Measurements from ENCODE around the gene FOLR2. TPM values are rescaled to one million over a fixed set of nuclear protein-coding genes. Genes with fewer than 3 reads are reported as not detected.
"Not testable (repeated sequence)": the region's sequence is repeated elsewhere in the genome, so short reads cannot be mapped to it uniquely, and the experiment has no call there.

FOLR2 gene
- total RNA-seq, 1 donor from 2014 or later: not detected

DNA sequence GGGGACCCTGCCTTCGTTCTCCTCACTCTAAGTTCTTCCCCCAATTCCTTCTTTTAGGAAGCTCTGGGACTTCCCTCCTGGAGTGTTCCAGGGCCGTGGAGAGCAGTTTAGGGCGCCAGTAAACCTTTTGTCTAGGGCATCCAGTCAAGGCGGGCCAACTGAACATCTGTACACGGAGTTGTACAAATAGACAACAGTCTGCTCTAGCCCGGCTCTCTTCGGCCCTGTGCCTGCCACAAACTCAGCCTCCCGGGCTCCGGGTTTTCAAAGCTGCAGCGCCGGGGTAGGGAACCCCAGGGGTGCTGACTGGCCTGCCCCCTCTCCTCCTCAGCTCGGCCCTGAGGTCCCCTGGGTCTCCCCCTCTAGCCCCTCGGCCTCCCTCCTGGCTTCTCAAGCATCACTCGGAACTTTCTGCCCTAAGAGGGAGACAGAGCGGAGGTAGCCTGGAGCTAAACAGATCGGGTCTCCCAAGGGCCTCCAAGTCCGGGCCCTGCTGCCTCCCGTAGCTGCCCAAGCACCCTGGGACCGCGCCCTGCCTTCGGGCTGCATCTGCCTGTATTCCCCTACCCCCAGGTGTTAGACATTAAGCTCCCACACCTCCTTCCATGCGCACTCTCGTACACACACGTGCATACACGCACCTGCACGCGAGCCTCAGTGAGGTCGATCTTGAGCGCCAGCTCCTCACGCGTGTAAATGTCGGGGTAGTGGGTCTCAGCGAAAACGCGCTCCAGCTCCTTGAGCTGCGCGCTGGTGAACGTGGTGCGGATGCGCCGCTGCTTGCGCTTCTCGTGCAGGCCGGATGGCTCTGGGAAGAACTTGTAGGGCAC lies 24.1 kb downstream of the FOLR2 start:
- intact Hi-C loops (cut with micrococcal nuclease): loop anchor here (2.0 kb wide), 1 partner anchor 58 kb away; no protein-coding TSS in a partner anchor

DNA sequence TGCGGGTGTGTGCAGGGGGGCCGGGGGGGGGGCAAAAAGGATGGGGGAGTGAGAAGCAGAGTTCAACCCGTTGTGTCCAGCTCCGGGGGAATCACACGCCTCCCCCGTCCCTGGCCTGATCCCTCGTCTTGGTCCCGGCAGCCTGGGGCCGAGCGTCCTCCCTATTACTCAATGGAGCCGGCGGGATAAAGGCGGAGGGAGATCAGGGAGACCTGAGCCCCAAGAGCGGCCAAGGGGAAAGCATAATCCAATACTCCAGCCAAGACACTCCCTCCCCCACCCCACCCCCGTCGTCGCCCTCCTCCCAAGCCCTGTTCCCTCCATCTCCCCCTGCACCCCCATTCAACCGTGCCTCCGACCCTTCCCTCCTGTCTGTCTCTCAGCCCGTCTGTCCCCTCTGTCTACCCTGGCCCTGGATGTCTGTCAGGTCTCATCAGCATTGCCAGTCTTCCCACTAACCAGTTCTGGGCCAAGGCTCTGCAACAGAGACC lies 24.7 kb downstream of the FOLR2 start:
- intact Hi-C loops (cut with micrococcal nuclease): loop anchor here (2.0 kb wide), 1 partner anchor 59 kb away; no protein-coding TSS in a partner anchor

GRCh38 chr11:72242141-72242540 lies 25.5 kb downstream of the FOLR2 start:
- intact Hi-C loops (cut with micrococcal nuclease): no loop called here

- intact Hi-C loops (cut with micrococcal nuclease): no loop called here
Observed at GRCh38 chr11:72243173-72244059, 26.8 kb downstream of the FOLR2 start.

- intact Hi-C loops (cut with micrococcal nuclease): no loop called here
Observed at GRCh38 chr11:72244060-72244360, 27.4 kb downstream of the FOLR2 start, which contains the start of gene PHOX2A. Gene PHOX2A (minus strand): TSS chr11:72244176. CDS start chr11:72244004, 172 bp downstream.

- intact Hi-C loops (cut with micrococcal nuclease): no loop called here
Observed at GRCh38 chr11:72244361-72245262, 28.0 kb downstream of the FOLR2 start.

DNA sequence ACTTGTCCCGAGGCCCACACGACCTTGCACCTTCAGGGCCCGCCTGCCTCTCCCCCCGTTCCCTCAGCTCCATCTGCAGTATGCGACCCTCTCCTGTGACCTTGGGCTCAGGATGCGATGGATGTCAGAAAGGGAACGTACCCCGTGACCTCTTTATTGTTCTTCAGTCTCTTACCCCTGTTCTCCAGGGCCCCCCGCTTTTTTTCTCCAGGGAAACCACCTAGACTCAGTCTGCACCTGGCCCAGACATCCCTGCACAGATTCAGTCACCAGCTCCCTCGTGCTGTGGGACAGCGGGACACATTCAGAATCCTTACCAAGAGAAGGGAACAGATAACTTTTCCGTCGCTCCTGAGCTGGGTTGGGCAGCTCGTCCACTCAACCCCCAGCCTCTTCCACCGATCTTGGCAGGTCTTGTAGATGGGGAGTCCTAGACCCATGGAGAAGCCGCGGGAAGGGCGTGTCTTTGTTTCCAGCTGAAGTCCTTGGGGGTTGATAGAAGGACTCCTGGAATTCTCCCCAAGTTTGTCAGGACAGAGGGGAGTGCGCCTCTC lies 28.7 kb downstream of the FOLR2 start:
- intact Hi-C loops (cut with micrococcal nuclease): no loop called here

GRCh38 chr11:72247584-72247983 lies 31.0 kb downstream of the FOLR2 start:
- intact Hi-C loops (cut with micrococcal nuclease): no loop called here

DNA sequence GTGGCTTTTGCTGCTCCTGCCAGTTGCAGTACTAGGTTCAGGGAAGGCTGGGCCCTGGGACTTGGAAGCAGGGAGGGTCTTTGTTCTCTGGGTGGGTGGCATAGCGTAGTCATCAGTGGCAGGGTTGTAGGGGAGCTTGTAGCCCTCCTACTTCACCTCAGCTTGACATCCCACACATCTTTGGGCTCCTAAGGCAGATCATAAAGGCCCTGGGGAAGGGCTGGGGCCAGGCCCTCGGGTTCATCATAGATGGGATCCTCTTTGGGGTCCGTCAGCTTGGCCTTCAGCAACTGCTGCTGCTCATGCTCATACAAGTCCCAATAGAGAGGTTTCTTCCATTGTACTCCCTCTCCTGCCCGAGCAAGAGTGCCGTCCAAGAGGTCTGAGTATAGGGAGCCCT lies 33.4 kb downstream of the FOLR2 start:
- intact Hi-C loops (cut with micrococcal nuclease): no loop called here

DNA sequence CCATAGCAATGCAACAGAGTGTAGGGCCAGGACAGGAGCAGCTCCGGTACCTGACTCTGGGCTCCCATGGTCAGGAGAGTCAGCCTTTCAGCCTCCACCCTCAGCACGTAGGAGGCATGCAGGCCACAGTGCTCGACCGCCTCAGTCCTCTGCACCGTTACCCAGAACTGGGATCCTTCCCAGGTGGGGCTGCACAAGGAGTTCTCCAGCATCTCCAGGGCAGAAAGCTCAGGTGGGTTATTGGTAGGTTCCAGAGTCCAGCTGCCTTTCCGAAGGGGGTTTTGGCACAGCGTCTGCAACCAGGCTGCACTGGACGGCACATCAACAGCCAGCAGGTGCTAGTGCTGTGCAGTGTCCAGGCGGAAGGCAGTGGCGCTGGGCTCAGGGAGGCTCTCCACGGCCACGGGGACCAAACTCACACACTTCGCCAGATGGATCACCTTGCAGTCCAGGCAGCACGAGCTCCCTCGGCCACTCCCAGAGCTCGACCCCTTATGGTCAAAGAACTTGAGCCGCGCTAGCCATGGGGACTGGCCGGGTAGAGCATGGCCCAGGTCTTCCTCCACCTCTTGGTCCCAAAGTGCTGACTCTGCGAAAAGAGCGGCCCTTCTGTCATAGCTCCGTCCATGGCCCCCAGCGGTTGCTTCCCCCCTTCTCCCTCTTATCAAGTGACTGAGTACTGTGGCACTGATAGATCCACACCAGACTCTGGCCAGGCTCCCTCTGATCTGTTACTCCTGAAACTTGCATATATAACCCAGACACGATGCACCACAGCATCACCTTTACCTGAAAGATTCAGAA lies 34.3 kb downstream of the FOLR2 start:
- intact Hi-C loops (cut with micrococcal nuclease): no loop called here

GRCh38 chr11:72251614-72252013 lies 35.0 kb downstream of the FOLR2 start:
- intact Hi-C loops (cut with micrococcal nuclease): no loop called here

- intact Hi-C loops (cut with micrococcal nuclease): no loop called here
Observed at GRCh38 chr11:72253392-72253791, 36.8 kb downstream of the FOLR2 start.

- intact Hi-C loops (cut with micrococcal nuclease): no loop called here
Observed at GRCh38 chr11:72254299-72254993, 37.9 kb downstream of the FOLR2 start.

DNA sequence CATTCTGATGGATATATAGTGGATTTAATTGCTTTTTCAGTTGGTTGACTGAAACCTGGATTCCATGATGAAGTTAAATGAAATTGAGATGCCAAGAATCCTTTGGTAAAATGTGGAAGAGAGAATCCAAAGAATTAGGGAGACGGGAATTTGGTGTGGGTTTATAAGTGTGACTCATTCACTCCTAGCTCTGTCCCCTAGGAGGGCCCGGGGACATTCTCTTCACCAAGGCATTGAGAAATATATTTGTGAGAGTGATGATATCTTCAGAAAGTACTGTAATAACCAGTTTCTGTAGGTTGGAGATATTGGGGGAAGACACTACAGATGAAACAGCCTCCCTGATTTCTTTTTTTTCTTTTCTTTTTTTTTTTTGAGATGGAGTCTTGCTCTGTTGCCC lies 41.0 kb downstream of the FOLR2 start:
- intact Hi-C loops (cut with micrococcal nuclease): no loop called here

GRCh38 chr11:72259490-72259889 lies 42.9 kb downstream of the FOLR2 start:
- intact Hi-C loops (cut with micrococcal nuclease): no loop called here

DNA sequence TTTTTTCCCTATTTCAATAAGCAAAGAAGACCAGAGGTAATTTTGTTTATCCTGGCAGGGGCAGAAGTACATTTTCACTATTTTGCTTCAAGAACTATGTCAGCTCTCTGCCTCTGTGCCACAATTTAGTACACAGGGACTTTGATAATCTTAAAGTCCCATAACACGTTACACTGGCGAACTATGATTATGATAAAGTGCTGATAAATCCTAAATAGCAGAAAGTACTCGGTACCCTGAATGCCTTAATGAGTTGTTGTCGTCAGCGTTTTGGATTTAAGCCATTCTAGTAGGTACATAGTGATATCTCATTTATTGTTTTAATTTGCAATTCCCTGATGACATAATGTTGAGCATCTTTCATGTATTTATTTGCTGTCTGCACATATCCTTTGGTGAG lies 44.0 kb downstream of the FOLR2 start:
- intact Hi-C loops (cut with micrococcal nuclease): no loop called here

GRCh38 chr11:72263361-72263760 lies 46.8 kb downstream of the FOLR2 start:
- intact Hi-C loops (cut with micrococcal nuclease): no loop called here

DNA sequence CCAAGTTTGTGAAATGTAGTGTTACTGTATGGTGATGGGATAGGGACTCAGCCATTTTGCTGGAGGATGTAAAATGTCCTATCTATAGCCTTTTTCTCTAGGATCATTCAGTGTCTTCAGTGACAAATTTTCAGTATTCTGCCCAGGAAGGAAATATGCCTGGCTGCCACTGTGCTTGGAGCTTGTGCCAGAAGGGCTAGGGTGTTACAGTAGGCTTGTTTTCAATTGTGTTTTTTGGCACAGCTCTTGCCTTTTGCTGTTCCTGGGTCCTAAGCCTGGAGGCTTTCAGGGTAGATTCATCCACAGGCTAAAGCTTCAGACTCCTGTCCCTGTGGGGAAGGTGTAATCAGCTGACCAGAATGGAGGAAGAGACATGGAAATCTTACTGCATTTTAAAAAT lies 49.4 kb downstream of the FOLR2 start:
- intact Hi-C loops (cut with micrococcal nuclease): no loop called here

DNA sequence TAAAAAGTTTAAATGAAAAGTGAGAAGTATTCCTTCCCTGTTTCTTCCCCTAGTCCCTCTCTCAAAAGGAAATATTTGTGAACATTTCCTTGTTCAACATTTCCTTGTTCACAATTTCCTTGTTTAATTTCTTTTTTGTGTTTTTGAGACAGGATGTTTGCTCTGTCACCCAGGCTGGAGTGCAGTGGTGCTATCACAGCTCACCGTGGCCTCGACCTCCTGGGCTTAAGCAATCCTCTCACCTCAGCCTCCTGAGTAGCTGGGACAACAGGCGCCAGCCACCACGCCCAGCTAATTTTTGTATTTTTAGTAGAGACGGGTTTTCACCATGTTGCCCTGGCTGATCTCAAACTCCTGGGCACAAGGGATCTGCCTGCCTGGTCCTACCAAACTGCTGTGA lies 50.4 kb downstream of the FOLR2 start:
- intact Hi-C loops (cut with micrococcal nuclease): not testable (repeated sequence)

Measured in T-helper 1 cell treated with Interleukin-12 subunit alpha and Interleukin-12 subunit beta and Interleukin-4 antibody, amounts not matched to agents 30 ng/mL and 1 ng/mL, for 36 hours (primary cell).